Tibial nerve (tissue), 4 donors: Measurements from ENCODE around the gene CFI. TPM values are rescaled to one million over a fixed set of nuclear protein-coding genes. Genes with fewer than 3 reads are reported as not detected.

Source experiments
- DNase-seq, 2 donors: peaks; one replicate each; pipeline ENCODE4 v3.0.0-alpha.2; 2019; ENCODE audit warnings: low spot score in 2 of 2
- H3K27ac ChIP-seq, 4 donors: fragments of 200-600 bp; sonication (generic) in 3 of 4; one replicate each; pipeline ENCODE4 v1.5.1; 2017 to 2019; ENCODE audit warnings: mild to moderate bottlenecking in 1 of 4
- H3K27me3 ChIP-seq, 2 donors: fragments of 200-600 bp; sonication (generic) in 1 of 2; one replicate each; pipeline versions ENCODE4 v1.5.1 to v1.6.0; 2017 to 2019
- H3K36me3 ChIP-seq, 3 donors: fragments of 200-600 bp; sonication (generic); one replicate each; pipeline ENCODE4 v1.5.1; 2018 to 2019
- H3K4me1 ChIP-seq, 4 donors: fragments of 200-600 bp; sonication (generic) in 3 of 4; one replicate each; pipeline ENCODE4 v1.5.1; 2017 to 2019
- H3K4me3 ChIP-seq, 4 donors: fragments of 200-600 bp; sonication (generic) in 3 of 4; one replicate each; pipeline ENCODE4 v1.5.1; 2017 to 2019; ENCODE audit warnings: mild to moderate bottlenecking in 1 of 4, moderate library complexity in 1 of 4
- H3K9me3 ChIP-seq, 4 donors: fragments of 200-600 bp; sonication (generic) in 3 of 4; one replicate each; pipeline ENCODE4 v1.5.1; 2017 to 2019
- EP300 ChIP-seq, 2 donors: sonication (generic); formaldehyde crosslinking; IDR thresholded peaks; one replicate each; pipeline ENCODE4 v1.6.1; 2017; ENCODE audit warnings: antibody characterized with exemption in 2 of 2, mild to moderate bottlenecking in 1 of 2
- POLR2A ChIP-seq, 2 donors: fragments of 450-650 bp; IDR thresholded peaks; one replicate each; pipeline ENCODE4 v1.6.1; 2017; ENCODE audit warnings: antibody characterized with exemption in 2 of 2, mild to moderate bottlenecking in 2 of 2, moderate library complexity in 2 of 2
- WGBS, 2 donors: methylation state at CpG; one replicate each; pipeline ENCODE4 v1.1.5; 2018; 5-methylcytosine and 5-hydroxymethylcytosine counted together
- total RNA-seq, 4 donors: library from RNA; depleted of rRNA; stranded (reverse); fragments of >200 nt; gene quantifications; one replicate each; pipeline ENCODE4 v1.1.0, GENCODE V29; 2016
- TF ChIP-seq, protein P1 (sequence below), 5 experiments: fragments of 200-600 bp in 3 of 5; fragments of 450-650 bp in 2 of 5; sonication (generic) in 3 of 5; IDR thresholded peaks; one replicate each; pipeline ENCODE4 v1.5.1; 2016 to 2019; ENCODE audit warnings: antibody characterized with exemption in 5 of 5, mild to moderate bottlenecking in 3 of 5, moderate library complexity in 2 of 5

CFI gene
- total RNA-seq, 4 donors from 2014 or later = 23.7 to 34.3 (median 26.6) TPM

DNA sequence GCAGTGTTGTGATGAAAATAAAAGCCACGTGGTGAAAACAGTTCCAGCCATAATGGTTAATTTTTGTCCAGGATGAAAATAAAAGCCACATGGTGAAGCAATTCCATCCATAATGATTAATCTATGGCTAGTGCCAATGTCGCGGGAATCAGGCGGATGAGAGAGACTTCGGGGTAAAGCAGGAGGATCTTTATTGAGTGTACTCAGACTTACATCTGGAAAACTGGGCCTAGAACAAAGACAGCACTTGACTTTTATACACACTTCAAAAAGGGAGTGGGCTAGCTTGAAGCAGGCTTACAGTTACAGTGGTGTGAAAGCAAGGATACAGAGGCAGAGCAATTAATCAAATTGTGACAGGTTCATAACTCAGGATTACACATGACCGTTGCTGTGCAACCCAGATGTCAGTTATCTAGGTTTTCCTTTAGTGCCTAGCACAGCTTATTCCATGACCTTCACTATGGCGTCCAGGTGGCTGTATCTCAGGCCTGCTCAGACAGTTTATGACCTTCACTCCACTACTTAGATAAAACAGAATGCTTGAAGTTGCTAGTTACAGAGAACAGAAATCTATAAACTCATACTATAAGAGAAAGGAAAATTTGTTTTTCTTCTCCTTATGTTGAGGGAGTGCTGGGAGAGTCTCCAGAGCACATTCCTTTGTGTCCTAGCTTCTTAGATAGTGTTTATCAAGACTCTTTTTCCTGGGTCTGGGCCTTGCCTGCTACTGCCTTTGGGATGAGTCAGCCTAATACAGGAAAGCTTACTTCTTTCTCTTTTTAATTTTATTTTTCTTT lies 66.0 kb downstream of the CFI start:
- 74 to 83% methylated on average over 7 of the region's 7 CpGs for WGBS, 2 donors
- H3K27me3 ChIP-seq = no peaks in the 10 kb centered on the region
- TF ChIP-seq, protein P1, sequence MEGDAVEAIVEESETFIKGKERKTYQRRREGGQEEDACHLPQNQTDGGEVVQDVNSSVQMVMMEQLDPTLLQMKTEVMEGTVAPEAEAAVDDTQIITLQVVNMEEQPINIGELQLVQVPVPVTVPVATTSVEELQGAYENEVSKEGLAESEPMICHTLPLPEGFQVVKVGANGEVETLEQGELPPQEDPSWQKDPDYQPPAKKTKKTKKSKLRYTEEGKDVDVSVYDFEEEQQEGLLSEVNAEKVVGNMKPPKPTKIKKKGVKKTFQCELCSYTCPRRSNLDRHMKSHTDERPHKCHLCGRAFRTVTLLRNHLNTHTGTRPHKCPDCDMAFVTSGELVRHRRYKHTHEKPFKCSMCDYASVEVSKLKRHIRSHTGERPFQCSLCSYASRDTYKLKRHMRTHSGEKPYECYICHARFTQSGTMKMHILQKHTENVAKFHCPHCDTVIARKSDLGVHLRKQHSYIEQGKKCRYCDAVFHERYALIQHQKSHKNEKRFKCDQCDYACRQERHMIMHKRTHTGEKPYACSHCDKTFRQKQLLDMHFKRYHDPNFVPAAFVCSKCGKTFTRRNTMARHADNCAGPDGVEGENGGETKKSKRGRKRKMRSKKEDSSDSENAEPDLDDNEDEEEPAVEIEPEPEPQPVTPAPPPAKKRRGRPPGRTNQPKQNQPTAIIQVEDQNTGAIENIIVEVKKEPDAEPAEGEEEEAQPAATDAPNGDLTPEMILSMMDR (IDR thresholded peaks at IDR 0.05) = no peak
- no peak for TF ChIP-seq POLR2A (IDR thresholded peaks at IDR 0.05)
- TF ChIP-seq EP300 (IDR thresholded peaks at IDR 0.05) = no peak

GRCh38 chr4:109733728-109734127 lies 68.1 kb downstream of the CFI start:
- TF ChIP-seq, protein P1 (IDR thresholded peaks at IDR 0.05) = no peak
- TF ChIP-seq POLR2A (IDR thresholded peaks at IDR 0.05) = no peak
- TF ChIP-seq EP300 (IDR thresholded peaks at IDR 0.05) = no peak
- H3K4me1 ChIP-seq = peaks cover 0 to 13% (median 8%) of the 10 kb centered on the region in 4 donors
- no peaks in the 10 kb centered on the region for H3K9me3 ChIP-seq
- no peaks in the 10 kb centered on the region for H3K27me3 ChIP-seq
- H3K4me3 ChIP-seq = no peak overlapping the region
- 87 to 89% methylated on average over 5 of the region's 5 CpGs for WGBS, 2 donors
- no peaks in the 10 kb centered on the region for H3K36me3 ChIP-seq
- H3K27ac ChIP-seq = no peak overlapping the region
- no peak for DNase-seq

More for the DNA sequence above, 66.0 kb downstream of the CFI start:
- peaks cover 0 to 2% (median 1%) of the 10 kb centered on the region in 4 donors for H3K4me1 ChIP-seq
- no peak overlapping the region for H3K27ac ChIP-seq
- no peaks in the 10 kb centered on the region for H3K36me3 ChIP-seq
- H3K4me3 ChIP-seq = no peak overlapping the region
- no peak for DNase-seq
- no peaks in the 10 kb centered on the region for H3K9me3 ChIP-seq

DNA sequence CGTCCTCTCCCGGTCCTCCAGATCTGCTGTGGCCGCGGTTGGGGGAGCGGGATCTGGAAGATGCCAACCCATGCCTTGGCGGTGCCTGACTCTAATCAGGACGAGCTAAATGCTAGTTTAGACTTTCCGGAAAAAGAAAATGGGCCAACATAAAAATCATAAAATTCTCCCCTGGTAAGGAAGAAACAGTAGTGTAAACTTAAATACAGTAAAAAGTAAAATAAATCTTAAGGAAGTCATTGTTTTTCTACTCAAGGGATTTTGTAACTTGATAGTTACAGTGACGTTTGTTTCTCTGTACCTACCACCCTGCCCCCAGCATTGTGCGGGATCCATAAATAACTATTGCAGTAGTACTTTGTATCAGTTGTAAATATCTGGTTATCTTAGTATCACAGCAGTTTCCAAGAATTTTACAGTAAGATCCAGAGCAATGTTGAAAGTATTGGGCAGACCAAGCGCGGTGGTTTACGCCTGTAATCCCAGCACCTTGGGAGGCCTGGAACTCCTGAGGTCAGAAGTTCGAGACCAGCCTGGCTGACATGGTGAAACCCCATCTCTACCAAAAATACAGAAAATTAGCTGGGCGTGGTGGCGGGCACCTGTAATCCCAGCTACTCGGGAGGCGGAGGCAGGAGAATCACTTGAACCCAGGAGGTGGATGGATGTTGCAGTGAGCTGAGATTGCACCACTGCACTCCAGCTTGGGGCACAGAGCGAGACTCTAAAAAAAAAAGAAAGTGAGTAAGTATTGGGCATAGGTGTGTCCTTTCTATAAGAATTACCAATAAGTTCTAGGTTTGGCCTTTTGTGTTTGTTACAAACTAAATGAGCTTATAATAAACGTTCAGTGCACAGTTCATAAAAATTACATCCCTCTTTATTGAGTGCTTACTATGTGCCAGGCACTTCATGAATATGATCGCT lies 70.9 kb downstream of the CFI start:
- H3K36me3 ChIP-seq = no peaks in the 10 kb centered on the region
- H3K27me3 ChIP-seq = no peaks in the 10 kb centered on the region
- TF ChIP-seq EP300 (IDR thresholded peaks at IDR 0.05) (no peak), POLR2A (IDR thresholded peaks at IDR 0.05) (no peak)
- TF ChIP-seq, protein P1 (IDR thresholded peaks at IDR 0.05) = no peak
- DNase-seq = no peak
- H3K9me3 ChIP-seq = no peaks in the 10 kb centered on the region
- 53% methylated on average over 21 of the region's 21 CpGs for WGBS, 2 donors
- peaks cover 0 to 20% (median 12%) of the 10 kb centered on the region in 4 donors for H3K4me1 ChIP-seq
- H3K27ac ChIP-seq = peak overlapping the region; percentile 39 to 92 (median 86)
- peak overlapping the region; percentile 73 to 99 (median 88) for H3K4me3 ChIP-seq

GRCh38 chr4:109729718-109730618 lies 71.8 kb downstream of the CFI start, which contains the start of gene PLA2G12A:
Gene PLA2G12A (minus strand): TSS chr4:109730070. CDS start chr4:109729809, 261 bp downstream.
- no peaks in the 10 kb centered on the region for H3K27me3 ChIP-seq
- peaks cover 0 to 20% (median 12%) of the 10 kb centered on the region in 4 donors for H3K4me1 ChIP-seq
- no peaks in the 10 kb centered on the region for H3K36me3 ChIP-seq
- H3K27ac ChIP-seq = peak within 1 kb of the TSS; percentile 72 to 92 (median 86)
- peak within 1 kb of the TSS; percentile 73 to 99 (median 88) for H3K4me3 ChIP-seq
- no peaks in the 10 kb centered on the region for H3K9me3 ChIP-seq
- TF ChIP-seq EP300 (IDR thresholded peaks at IDR 0.05) (peak in 1 of 2 donors; percentile 63), POLR2A (IDR thresholded peaks at IDR 0.05) (peak; percentile 41 to 71)
- TF ChIP-seq, protein P1 (IDR thresholded peaks at IDR 0.05) = no peak
- DNase-seq = peak; percentile 21 to 48
- 1% methylated on average over 18 to 50 of the region's 83 CpGs for WGBS, 2 donors
